ENCODE data around the gene PDIA6. TPM values are rescaled to one million over a fixed set of nuclear protein-coding genes. Genes with fewer than 3 reads are reported as not detected.

Gene PDIA6
- total RNA-seq, 2 donors from 2014 or later = 402 to 408 TPM

DNA sequence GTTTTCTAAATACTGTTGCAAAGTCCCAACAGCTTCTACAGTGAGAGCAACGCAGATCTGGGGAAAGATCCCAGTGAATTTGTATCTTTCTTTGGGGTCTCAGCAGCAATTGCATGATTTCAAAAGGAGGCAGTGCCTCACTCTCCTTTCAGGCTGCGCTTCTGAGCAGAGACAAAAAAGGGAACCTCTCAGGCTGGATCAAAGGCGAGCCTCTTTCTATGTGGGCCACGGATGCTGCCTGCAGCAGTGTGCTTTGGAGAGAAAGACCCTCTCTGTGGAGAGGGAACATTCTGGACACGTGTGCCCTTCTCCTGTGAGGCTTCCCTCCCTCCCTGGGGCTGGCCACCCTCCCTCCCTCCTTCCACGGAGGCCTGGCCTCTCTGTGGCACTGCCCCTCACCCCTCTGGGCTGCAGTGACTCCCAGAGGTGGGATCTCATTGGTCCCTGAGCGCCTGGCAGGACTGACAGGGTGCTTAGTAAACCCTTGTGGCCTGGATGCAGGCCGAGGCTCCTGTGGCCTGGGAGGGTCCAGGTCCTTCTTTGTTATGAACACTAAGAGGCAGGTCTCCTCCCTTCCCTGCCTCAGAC lies 21.6 kb upstream of the PDIA6 start:
- Histone ChIP-seq H3K27me3 (ENCODE audit: control insufficient read depth, insufficient read depth, low read length, poor library complexity, severe bottlenecking) (peaks cover 18% of the 10 kb centered on the region), H3K4me1 (ENCODE audit: control insufficient read depth, insufficient read depth, low read length) (peaks cover 4% of the 10 kb centered on the region), H3K4me3 (ENCODE audit: low read length) (no peak overlapping the region), H3K27ac (ENCODE audit: low read depth, low read length) (no peak overlapping the region), H3K9ac (ENCODE audit: extremely low read depth, low read length, poor library complexity, severe bottlenecking) (no peak overlapping the region), H3K9me3 (ENCODE audit: control insufficient read depth, low read length) (no peaks in the 10 kb centered on the region), H3K36me3 (ENCODE audit: control insufficient read depth, insufficient read depth, low read length) (no peaks in the 10 kb centered on the region)
- Mint-ChIP-seq H3K36me3 (ENCODE audit: low read depth) (no peaks in the 10 kb centered on the region), H3K27me3 (ENCODE audit: insufficient read depth) (peaks cover 26% of the 10 kb centered on the region), H3K4me3 (no peak overlapping the region), H3K27ac (no peak overlapping the region), H3K4me1 (peaks cover 15% of the 10 kb centered on the region), H3K9me3 (no peaks in the 10 kb centered on the region)
- WGBS, 2 experiments (ENCODE audit: insufficient coverage in 1 of 2, insufficient read length in 1 of 2) = 76 to 84% methylated on average over 7 to 8 of the region's 8 CpGs
- no peak for DNase-seq
- TF ChIP-seq, protein P1, sequence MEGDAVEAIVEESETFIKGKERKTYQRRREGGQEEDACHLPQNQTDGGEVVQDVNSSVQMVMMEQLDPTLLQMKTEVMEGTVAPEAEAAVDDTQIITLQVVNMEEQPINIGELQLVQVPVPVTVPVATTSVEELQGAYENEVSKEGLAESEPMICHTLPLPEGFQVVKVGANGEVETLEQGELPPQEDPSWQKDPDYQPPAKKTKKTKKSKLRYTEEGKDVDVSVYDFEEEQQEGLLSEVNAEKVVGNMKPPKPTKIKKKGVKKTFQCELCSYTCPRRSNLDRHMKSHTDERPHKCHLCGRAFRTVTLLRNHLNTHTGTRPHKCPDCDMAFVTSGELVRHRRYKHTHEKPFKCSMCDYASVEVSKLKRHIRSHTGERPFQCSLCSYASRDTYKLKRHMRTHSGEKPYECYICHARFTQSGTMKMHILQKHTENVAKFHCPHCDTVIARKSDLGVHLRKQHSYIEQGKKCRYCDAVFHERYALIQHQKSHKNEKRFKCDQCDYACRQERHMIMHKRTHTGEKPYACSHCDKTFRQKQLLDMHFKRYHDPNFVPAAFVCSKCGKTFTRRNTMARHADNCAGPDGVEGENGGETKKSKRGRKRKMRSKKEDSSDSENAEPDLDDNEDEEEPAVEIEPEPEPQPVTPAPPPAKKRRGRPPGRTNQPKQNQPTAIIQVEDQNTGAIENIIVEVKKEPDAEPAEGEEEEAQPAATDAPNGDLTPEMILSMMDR (conservative IDR thresholded peaks at IDR 0.05) = no peak

DNA sequence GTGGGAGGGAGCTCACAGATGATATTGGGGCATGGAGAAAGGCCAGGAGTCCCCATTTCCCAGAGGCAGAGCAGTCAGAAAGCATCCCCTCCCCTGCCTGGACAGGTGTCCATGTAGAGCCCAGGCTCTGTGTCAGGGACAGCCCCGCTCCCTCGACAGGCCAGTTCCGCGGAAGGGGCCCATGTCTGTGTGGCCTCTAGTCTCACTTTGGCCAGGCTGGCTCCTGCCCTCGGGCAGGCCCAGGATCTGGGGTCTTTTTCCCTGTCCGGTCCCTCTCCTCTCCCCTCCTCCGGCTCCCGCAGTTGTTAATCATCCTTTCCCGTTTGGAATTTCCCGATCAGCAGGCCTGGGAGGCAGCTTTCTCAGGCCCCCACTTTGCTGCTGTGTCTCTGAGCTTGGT lies 20.4 kb upstream of the PDIA6 start:
- Histone ChIP-seq H3K36me3 (ENCODE audit: control insufficient read depth, insufficient read depth, low read length) (no peaks in the 10 kb centered on the region), H3K27ac (ENCODE audit: low read depth, low read length) (no peak overlapping the region), H3K4me3 (ENCODE audit: low read length) (no peak overlapping the region), H3K27me3 (ENCODE audit: control insufficient read depth, insufficient read depth, low read length, poor library complexity, severe bottlenecking) (peaks cover 18% of the 10 kb centered on the region), H3K4me1 (ENCODE audit: control insufficient read depth, insufficient read depth, low read length) (no peaks in the 10 kb centered on the region), H3K9ac (ENCODE audit: extremely low read depth, low read length, poor library complexity, severe bottlenecking) (no peak overlapping the region), H3K9me3 (ENCODE audit: control insufficient read depth, low read length) (no peaks in the 10 kb centered on the region)
- no peak overlapping the region for H3K27ac Mint-ChIP-seq
- H3K36me3 Mint-ChIP-seq (ENCODE audit: low read depth) = no peaks in the 10 kb centered on the region
- peaks cover 16% of the 10 kb centered on the region for H3K4me1 Mint-ChIP-seq
- peaks cover 26% of the 10 kb centered on the region for H3K27me3 Mint-ChIP-seq (ENCODE audit: insufficient read depth)
- TF ChIP-seq, protein P1 (conservative IDR thresholded peaks at IDR 0.05) = no peak
- H3K9me3 Mint-ChIP-seq = no peaks in the 10 kb centered on the region
- DNase-seq = no peak
- H3K4me3 Mint-ChIP-seq = no peak overlapping the region
- 87 to 93% methylated on average over 10 of the region's 10 CpGs for WGBS, 2 experiments (ENCODE audit: insufficient coverage in 1 of 2, insufficient read length in 1 of 2)

- peak overlapping the region; percentile 23 for H3K4me3 Mint-ChIP-seq
These were observed 19.8 kb upstream of the PDIA6 start for GRCh38 chr2:10832203-10832936.

More at GRCh38 chr2:10832203-10832936, 19.8 kb upstream of the PDIA6 start:
- peak; percentile 97 for DNase-seq
- H3K9me3 ChIP-seq (ENCODE audit: control insufficient read depth, low read length) = no peaks in the 10 kb centered on the region
- 31 to 50% methylated on average over 10 to 30 of the region's 30 CpGs for WGBS, 2 experiments (ENCODE audit: insufficient coverage in 1 of 2, insufficient read length in 1 of 2)
- peaks cover 18% of the 10 kb centered on the region for H3K27me3 ChIP-seq (ENCODE audit: control insufficient read depth, insufficient read depth, low read length, poor library complexity, severe bottlenecking)
- H3K4me1 ChIP-seq (ENCODE audit: control insufficient read depth, insufficient read depth, low read length) = no peaks in the 10 kb centered on the region
- Mint-ChIP-seq H3K27ac (no peak overlapping the region), H3K9me3 (no peaks in the 10 kb centered on the region), H3K4me1 (peaks cover 18% of the 10 kb centered on the region), H3K27me3 (ENCODE audit: insufficient read depth) (peaks cover 26% of the 10 kb centered on the region), H3K36me3 (ENCODE audit: low read depth) (no peaks in the 10 kb centered on the region)
- no peaks in the 10 kb centered on the region for H3K36me3 ChIP-seq (ENCODE audit: control insufficient read depth, insufficient read depth, low read length)
- H3K9ac ChIP-seq (ENCODE audit: extremely low read depth, low read length, poor library complexity, severe bottlenecking) = no peak overlapping the region
- no peak overlapping the region for H3K4me3 ChIP-seq (ENCODE audit: low read length)
- TF ChIP-seq, protein P1 (conservative IDR thresholded peaks at IDR 0.05) = peak; percentile 100
- H3K27ac ChIP-seq (ENCODE audit: low read depth, low read length) = no peak overlapping the region

All from endodermal cell (in vitro differentiated cells).